H54 (cell line): ENCODE results near the gene RPLP2.

Experiments used
- DNase-seq: peaks from one replicate; pipeline ENCODE4 v3.0.0; 2011; ENCODE audit warnings: low spot score, mixed read lengths; ENCODE audit not compliant: insufficient read length
- FAIRE-seq: peaks from 3 replicates; lab custom pipeline; 2011; peaks lifted over from hg19 to GRCh38; lab: Jason Lieb, UNC
- POLR2A ChIP-seq: IDR thresholded peaks from 2 replicates; pipeline ENCODE4 v1.6.1; 2011; ENCODE audit warnings: low read depth, mild to moderate bottlenecking, low read length

RPLP2 gene

GRCh38 chr11:813072-813455, 3.3 kb downstream of the RPLP2 start:
- DNase-seq (no peak), FAIRE-seq (no peak)
- TF ChIP-seq POLR2A, result no peak

GRCh38 chr11:813456-814096, 3.8 kb downstream of the RPLP2 start:
- DNase-seq (no peak), FAIRE-seq (no peak)

GRCh38 chr11:815675-816432, 6.1 kb downstream of the RPLP2 start:
- DNase-seq (no peak), FAIRE-seq (no peak)
- no peak for TF ChIP-seq POLR2A

More at GRCh38 chr11:813456-814096, 3.8 kb downstream of the RPLP2 start:
- no peak for TF ChIP-seq POLR2A

GRCh38 chr11:816433-816779, 6.6 kb downstream of the RPLP2 start:
- no peak for DNase-seq
- no peak for TF ChIP-seq POLR2A
- no peak for FAIRE-seq

- DNase-seq (no peak), FAIRE-seq (no peak)
- TF ChIP-seq POLR2A, result no peak
Observed at GRCh38 chr11:818396-819128, 8.8 kb downstream of the RPLP2 start, which contains the start of gene PNPLA2. PNPLA2 (plus strand) TSS chr11:818914; CDS start chr11:819719, 805 bp downstream.

- DNase-seq (no peak), FAIRE-seq (no peak)
- peak; percentile 81 for TF ChIP-seq POLR2A
Observed at GRCh38 chr11:819129-819931, 9.6 kb downstream of the RPLP2 start.

- DNase-seq (peak; percentile 77), FAIRE-seq (no peak)
- peak; percentile 42 for TF ChIP-seq POLR2A
Observed at GRCh38 chr11:819943-820649, 10.3 kb downstream of the RPLP2 start.

- no peak; the same call in 1 of the 2 replicates for TF ChIP-seq POLR2A
- FAIRE-seq, result peak; percentile 43
- DNase-seq, result peak; percentile 98
Observed at GRCh38 chr11:820655-821511, 11.1 kb downstream of the RPLP2 start.

- TF ChIP-seq POLR2A, result peak; percentile 18
- no peak for DNase-seq
- FAIRE-seq, result no peak
Observed at GRCh38 chr11:821512-822371, 12.0 kb downstream of the RPLP2 start.

- TF ChIP-seq POLR2A, result no peak
- DNase-seq, result no peak
- no peak for FAIRE-seq
Observed at GRCh38 chr11:823441-824291, 13.9 kb downstream of the RPLP2 start.
